ENCODE data around the gene MICAL3.

DNA sequence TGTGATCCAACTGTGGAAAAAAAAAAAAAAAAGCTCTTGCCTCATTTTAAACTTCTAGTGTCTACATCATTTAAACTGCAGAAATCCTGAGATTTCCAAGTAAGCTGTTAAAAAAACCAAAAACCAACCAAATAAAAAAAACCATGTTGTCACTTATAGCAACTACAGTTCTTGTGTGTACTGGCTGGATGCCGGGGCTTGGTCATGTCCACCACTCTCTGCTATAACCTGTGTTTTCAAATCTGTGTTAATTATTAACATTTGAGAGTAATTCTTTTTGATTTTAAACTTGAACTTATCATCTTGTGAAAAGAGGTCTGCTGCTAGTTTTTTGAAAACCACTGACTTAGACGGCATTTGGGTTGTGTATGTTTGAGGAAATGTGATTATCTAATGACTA lies 217.9 kb downstream of the MICAL3 start:
- TF ChIP-seq POLR2AphosphoS5 (IDR thresholded peaks at IDR 0.05; ENCODE audit: borderline replicate concordance, low read depth, low read length) (no peak), EZH2 (IDR thresholded peaks at IDR 0.05) (no peak), FOXP2 (optimal IDR thresholded peaks at IDR 0.05; ENCODE audit: control extremely low read depth, extremely low read length, insufficient read depth) (no peak)
